Measurements from ENCODE around the gene PRR18. TPM values are rescaled to one million over a fixed set of nuclear protein-coding genes. Genes with fewer than 3 reads are reported as not detected.

The PRR18 gene
- total and polyA plus RNA-seq, 2 of the 8 experiments (the other 6 are each of a cell fraction or from before 2014, with no cell fraction given): 0.08 to 0.19 TPM

GRCh38 chr6:166331503-166332415 lies 23.6 kb upstream of the PRR18 start:
- H3K23me2 ChIP-seq (ENCODE audit: low read depth, low read length): no peaks in the 10 kb centered on the region
- no peak overlapping the region for H2BK12ac ChIP-seq (ENCODE audit: low read depth, low read length)
- no peak for TF ChIP-seq GABPA (IDR thresholded peaks at IDR 0.05; ENCODE audit: borderline replicate concordance, insufficient read depth, low read length)
- no peak for TF ChIP-seq MAX (IDR thresholded peaks at IDR 0.05)
- TF ChIP-seq RBBP5 (IDR thresholded peaks at IDR 0.05; ENCODE audit: borderline replicate concordance, low read depth, low read length): no peak
- no peak for TF ChIP-seq HDAC6 (IDR thresholded peaks at IDR 0.05; ENCODE audit: low read depth, low read length)
- no peak for TF ChIP-seq ATF3 (IDR thresholded peaks at IDR 0.05; ENCODE audit: insufficient read depth, low read depth, low read length)
- peaks cover 0 to 6% (median 4%) of the 10 kb centered on the region in 4 experiments; a peak in 3 of 7 replicates for H3K4me1 ChIP-seq (replicated peaks in 1 of 4; ENCODE audit: control insufficient read depth in 3 of 4, insufficient read depth in 4 of 4, low read length in 3 of 4)
- no peak overlapping the region for H2AK5ac ChIP-seq (ENCODE audit: low read depth, low read length)
- no peak overlapping the region for H2AFZ ChIP-seq (ENCODE audit: low read length)
- no peak overlapping the region for H4K5ac ChIP-seq (ENCODE audit: insufficient read length, low read depth, low read length)
- H4K20me1 ChIP-seq (replicated peaks in 1 of 2; ENCODE audit: control insufficient read depth in 1 of 2, insufficient read depth in 2 of 2, low read length in 2 of 2): peaks cover 16 to 18% of the 10 kb centered on the region in 2 experiments
- ChIA-PET CTCF (ENCODE audit: partially characterized antibody) (interaction anchor here (1.3 to 1.7 kb wide), 5 partner anchors 16 to 69 kb away, joined by 4 to 6 read pairs (median 6); no protein-coding TSS in a partner anchor), POLR2A (ENCODE audit: partially characterized antibody) (interaction anchor here (1.1 to 2.9 kb wide), 4 partner anchors 12 to 29 kb away, joined by 3 to 10 read pairs (median 4); no protein-coding TSS in a partner anchor)
- peaks cover 8% of the 10 kb centered on the region; the same call in 1 of the 2 replicates for H3K79me1 ChIP-seq (ENCODE audit: low read depth, low read length)
- peak overlapping the region in 1 of 2 experiments; percentile 5; a peak in 1 of 4 replicates for H3K4me2 ChIP-seq (ENCODE audit: insufficient read depth in 1 of 2, low read depth in 2 of 2, low read length in 2 of 2)
- no peak overlapping the region for H3K9ac ChIP-seq (replicated peaks in 1 of 4; ENCODE audit: extremely low read depth in 1 of 4, low read depth in 3 of 4, low read length in 3 of 4)
- no peak overlapping the region for H3K14ac ChIP-seq (ENCODE audit: insufficient read length)
- H3K27ac ChIP-seq (ENCODE audit: low read depth, low read length): no peak overlapping the region
- H3K4me3 ChIP-seq (ENCODE audit: extremely low read depth in 1 of 4, insufficient read depth in 2 of 4, low read depth in 3 of 4, low read length in 4 of 4): no peak overlapping the region
- no peak overlapping the region for H2BK5ac ChIP-seq (ENCODE audit: low read depth, low read length)
- H3K23ac ChIP-seq (ENCODE audit: insufficient read length): no peak overlapping the region
- peaks cover 0 to 21% (median 10%) of the 10 kb centered on the region in 4 experiments; a peak in 5 of 8 replicates for H3K36me3 ChIP-seq (ENCODE audit: control insufficient read depth in 2 of 4, insufficient read depth in 4 of 4, low read length in 3 of 4)
- no peaks in the 10 kb centered on the region for H3K9me3 ChIP-seq (ENCODE audit: insufficient read depth in 2 of 2, low read depth in 1 of 2, low read length in 1 of 2)
- FAIRE-seq: no peak
- DNase-seq (ENCODE audit: low read depth in 1 of 2, low spot score in 2 of 2): no peak
- 74% methylated on average over 13 of the region's 13 CpGs; no CpG with 5 or more reads in 1 of the 2 experiments for WGBS, 2 experiments (ENCODE audit: extremely low coverage in 1 of 2, insufficient coverage in 1 of 2, insufficient read length in 1 of 2, insufficient replicate concordance in 2 of 2, low coverage in 1 of 2, low lambda C conversion rate in 2 of 2, missing lambda C conversion rate in 1 of 2)
- H3K79me2 ChIP-seq (ENCODE audit: control insufficient read depth in 1 of 2, insufficient read depth in 2 of 2, low read length in 2 of 2): peaks cover 9 to 94% of the 10 kb centered on the region in 2 experiments
- H2BK20ac ChIP-seq (ENCODE audit: low read length): no peak overlapping the region
- H3K4ac ChIP-seq (replicated peaks; ENCODE audit: insufficient read length, low read depth, low read length): no peak overlapping the region
- H3K18ac ChIP-seq (ENCODE audit: extremely low read depth, low read length): no peak overlapping the region
- no peaks in the 10 kb centered on the region for H3K27me3 ChIP-seq (replicated peaks in 1 of 4; ENCODE audit: control insufficient read depth in 3 of 4, extremely low read depth in 1 of 4, insufficient read depth in 3 of 4, low read length in 3 of 4)
- no peak overlapping the region for H4K8ac ChIP-seq (ENCODE audit: extremely low read depth, insufficient read depth, low read length)
- H3K56ac ChIP-seq (replicated peaks; ENCODE audit: insufficient read length, low read depth, low read length): no peak overlapping the region
- no peak overlapping the region for H4K91ac ChIP-seq (replicated peaks; ENCODE audit: insufficient read length, low read length)
- H2BK15ac ChIP-seq (ENCODE audit: low read length): no peak overlapping the region
- no peak overlapping the region for H2BK120ac ChIP-seq (replicated peaks; ENCODE audit: low read depth, low read length)

Data from H1 (cell line).